ENCODE measurements around the gene COL8A2.

Gene COL8A2

DNA sequence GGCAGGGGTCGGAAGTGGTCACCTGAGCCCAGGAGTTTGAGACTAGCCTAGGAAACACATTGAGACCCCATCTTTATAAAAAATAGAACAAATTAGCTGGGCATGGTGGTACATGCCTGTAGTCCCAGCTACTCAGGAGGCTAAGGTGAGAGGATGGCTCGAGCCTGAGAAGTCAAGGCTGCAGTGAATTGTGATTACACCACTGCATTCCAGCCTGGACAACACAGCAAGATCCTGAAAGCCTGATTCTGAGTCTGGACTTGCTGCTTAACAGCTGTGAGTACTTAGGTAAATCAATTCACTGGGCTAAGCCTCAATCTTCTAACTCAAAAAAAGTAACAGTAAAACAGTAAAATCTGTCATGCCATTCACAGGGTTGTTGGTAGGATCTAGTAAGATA lies 19.4 kb upstream of the COL8A2 start:
- no peak for TF ChIP-seq CTCF (IDR thresholded peaks at IDR 0.05; ENCODE audit: low read depth, low read length)

GRCh38 chr1:36143424-36143823 lies 18.4 kb upstream of the COL8A2 start:
- no peak overlapping the region for H3K4me3 ChIP-seq (ENCODE audit: low read depth, low read length)
- no peak for TF ChIP-seq CTCF (IDR thresholded peaks at IDR 0.05; ENCODE audit: low read depth, low read length)

More for the DNA sequence above, 19.4 kb upstream of the COL8A2 start:
- no peak overlapping the region for H3K4me3 ChIP-seq (ENCODE audit: low read depth, low read length)

DNA sequence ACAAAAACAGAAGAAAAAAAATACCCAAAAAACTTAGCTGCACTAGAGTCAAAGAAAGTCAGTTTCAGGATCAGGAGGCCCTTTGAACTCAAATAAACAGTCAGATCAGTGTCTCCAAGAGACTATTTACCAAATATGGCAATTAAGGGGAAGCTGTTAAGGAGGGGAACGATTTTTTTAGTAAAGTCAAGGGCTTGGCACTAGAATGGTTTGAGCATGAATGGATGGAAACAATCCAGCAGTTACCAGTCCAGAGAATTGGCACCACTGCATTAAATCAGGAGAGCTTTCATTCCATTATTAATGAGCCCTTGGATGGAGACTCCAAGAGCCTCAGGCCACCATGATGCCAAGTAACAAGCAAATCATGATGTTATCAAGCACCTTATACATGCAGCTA lies 17.1 kb upstream of the COL8A2 start:
- no peak for TF ChIP-seq CTCF (IDR thresholded peaks at IDR 0.05; ENCODE audit: low read depth, low read length)
- no peak overlapping the region for H3K4me3 ChIP-seq (ENCODE audit: low read depth, low read length)

- H3K4me3 ChIP-seq (ENCODE audit: low read depth, low read length): no peak overlapping the region
- no peak for TF ChIP-seq CTCF (IDR thresholded peaks at IDR 0.05; ENCODE audit: low read depth, low read length)
These were observed 14.5 kb upstream of the COL8A2 start for GRCh38 chr1:36139521-36139920.

GRCh38 chr1:36137776-36138175 lies 12.8 kb upstream of the COL8A2 start:
- no peak for TF ChIP-seq CTCF (IDR thresholded peaks at IDR 0.05; ENCODE audit: low read depth, low read length)
- no peak overlapping the region for H3K4me3 ChIP-seq (ENCODE audit: low read depth, low read length)

DNA sequence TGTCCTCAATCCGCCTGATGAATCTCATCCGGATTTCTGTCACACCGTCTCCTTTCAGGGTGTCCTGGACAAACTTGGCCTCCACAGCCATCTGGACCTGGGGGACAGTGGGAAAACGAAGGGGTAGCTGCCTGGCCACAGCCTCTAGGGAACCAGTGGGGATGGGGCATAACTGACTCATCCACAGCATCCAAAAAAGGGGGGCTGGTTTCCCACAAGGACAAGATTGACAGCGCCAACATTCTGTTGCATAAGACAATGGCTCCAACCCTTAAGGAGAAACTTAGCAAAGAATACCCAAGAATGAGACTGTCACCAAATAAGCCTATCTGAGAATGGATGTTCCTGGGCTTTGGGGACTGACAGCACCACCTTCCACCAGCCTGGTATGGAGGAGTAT lies 12.2 kb upstream of the COL8A2 start:
- TF ChIP-seq CTCF (IDR thresholded peaks at IDR 0.05; ENCODE audit: low read depth, low read length): no peak
- no peak overlapping the region for H3K4me3 ChIP-seq (ENCODE audit: low read depth, low read length)

DNA sequence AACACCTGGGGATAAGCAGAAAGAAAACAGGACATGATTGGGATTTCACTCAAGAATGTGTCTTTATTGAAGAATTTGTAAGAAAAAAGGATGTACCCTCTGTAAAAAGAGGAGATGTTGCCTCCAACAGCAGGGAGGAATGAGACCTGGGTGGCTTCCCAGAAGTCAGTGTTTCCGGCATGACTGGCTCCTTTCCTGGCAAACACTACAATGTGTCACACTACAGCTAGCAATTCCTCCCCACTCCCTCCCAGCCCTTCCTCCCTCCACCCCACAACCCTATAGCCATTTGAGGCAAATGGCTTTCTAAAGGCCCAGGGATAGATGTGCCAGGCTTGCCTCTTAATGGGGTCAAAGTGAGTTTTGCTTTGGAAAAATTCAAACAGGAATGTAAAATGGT lies 11.5 kb upstream of the COL8A2 start:
- no peak for TF ChIP-seq CTCF (IDR thresholded peaks at IDR 0.05; ENCODE audit: low read depth, low read length)
- no peak overlapping the region for H3K4me3 ChIP-seq (ENCODE audit: low read depth, low read length)
